Central memory CD8-positive, alpha-beta T cell (primary cell): Measurements from ENCODE around the gene AGPAT2.
A peak's percentile ranks its signal among the peaks of the same experiment; 100 is the strongest.

ENCODE experiments used
- ATAC-seq: fragments of 150-1000 bp; cut with Tn5 transposase; replicated peaks from 2 replicates; pipeline ENCODE4 v1.10.0; 2022; ENCODE audit warnings: mild to moderate bottlenecking, moderate FRiP score, moderate number of reproducible peaks; ENCODE audit not compliant: poor library complexity, severe bottlenecking; ENCODE audit errors: extremely low read depth
- DNase-seq, 2 donors: peaks; one replicate each; pipeline ENCODE4 v3.0.0; 2021; ENCODE audit warnings: low spot score in 2 of 2
- H3K27ac Mint-ChIP-seq: one replicate; pipeline ENCODE4 v1.8.0; 2022; ENCODE audit warnings: low read depth, mild to moderate bottlenecking, moderate library complexity, mixed read lengths
- H3K27me3 Mint-ChIP-seq: one replicate; pipeline ENCODE4 v1.8.0; 2022; ENCODE audit warnings: mixed read lengths
- H3K36me3 Mint-ChIP-seq: one replicate; pipeline ENCODE4 v1.8.0; 2022; ENCODE audit warnings: mild to moderate bottlenecking, moderate library complexity, mixed read lengths; ENCODE audit not compliant: insufficient read depth
- H3K4me1 Mint-ChIP-seq: one replicate; pipeline ENCODE4 v1.8.0; 2022; ENCODE audit warnings: mixed read lengths
- H3K4me3 Mint-ChIP-seq: one replicate; pipeline ENCODE4 v1.8.0; 2022; ENCODE audit warnings: mild to moderate bottlenecking, moderate library complexity, mixed read lengths
- H3K9me3 Mint-ChIP-seq: one replicate; pipeline ENCODE4 v1.8.0; 2022; ENCODE audit warnings: mixed read lengths

Gene AGPAT2

DNA sequence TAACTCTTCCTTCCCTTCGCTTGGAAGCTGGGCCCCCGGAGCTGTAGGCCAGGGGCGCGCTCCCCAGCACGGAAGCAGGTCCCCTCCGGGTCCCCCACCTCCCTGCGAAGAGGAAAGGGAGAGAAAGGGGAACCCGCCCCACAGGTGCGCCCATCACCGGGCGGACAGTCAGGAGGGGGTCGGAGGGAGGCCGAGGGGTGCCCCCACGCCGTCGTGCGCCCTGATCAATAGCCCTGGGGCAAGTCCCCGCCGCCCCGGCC lies 793 bp downstream of the AGPAT2 start:
- ATAC-seq (no peak), DNase-seq (no peak)
- H3K4me1 Mint-ChIP-seq, result no peaks in the 10 kb centered on the region
- H3K9me3 Mint-ChIP-seq, result no peaks in the 10 kb centered on the region
- no peaks in the 10 kb centered on the region for H3K27me3 Mint-ChIP-seq
- H3K4me3 Mint-ChIP-seq, result peak overlapping the region; percentile 68
- no peak overlapping the region for H3K27ac Mint-ChIP-seq
- H3K36me3 Mint-ChIP-seq, result no peaks in the 10 kb centered on the region

DNA sequence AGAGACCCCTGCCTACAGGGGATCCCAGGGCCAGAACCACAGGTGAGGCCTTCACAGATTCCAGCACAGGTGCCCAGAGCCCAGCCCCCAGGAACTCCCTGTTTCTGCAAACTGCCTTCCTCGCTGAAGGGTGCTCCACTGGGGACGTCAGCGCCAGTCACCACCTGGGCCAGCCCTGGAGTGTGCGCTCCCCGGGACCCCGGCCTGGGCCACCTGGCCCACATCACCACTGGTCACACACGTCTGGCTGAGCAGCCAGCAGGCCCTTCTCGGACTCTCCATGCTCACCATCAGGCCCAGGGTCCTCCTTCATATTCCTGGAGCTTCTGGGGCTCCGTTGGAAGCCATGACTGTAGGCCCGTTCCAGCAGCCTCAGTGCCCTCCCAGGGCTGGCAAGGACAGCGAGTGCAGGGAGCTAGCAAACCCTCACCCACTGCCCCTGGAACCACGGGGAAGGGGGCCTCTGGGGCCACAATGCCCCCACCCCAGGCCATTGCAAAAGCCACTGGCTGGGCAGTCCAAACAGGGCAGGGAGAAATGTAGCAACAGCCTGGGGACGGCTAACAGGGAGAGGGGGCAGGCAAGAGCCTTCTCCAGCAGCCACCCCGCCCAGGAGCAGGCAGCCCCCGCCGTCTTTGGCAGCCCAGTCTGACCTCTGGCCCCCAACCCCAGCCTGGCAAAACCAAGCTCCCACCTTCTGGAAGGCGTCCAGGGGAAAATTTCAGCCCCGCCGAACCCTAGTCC lies 1.3 kb downstream of the AGPAT2 start:
- no peak overlapping the region for H3K27ac Mint-ChIP-seq
- no peaks in the 10 kb centered on the region for H3K4me1 Mint-ChIP-seq
- ATAC-seq (no peak), DNase-seq (no peak)
- H3K27me3 Mint-ChIP-seq, result no peaks in the 10 kb centered on the region
- H3K9me3 Mint-ChIP-seq, result no peaks in the 10 kb centered on the region
- no peaks in the 10 kb centered on the region for H3K36me3 Mint-ChIP-seq
- H3K4me3 Mint-ChIP-seq, result peak overlapping the region; percentile 68

DNA sequence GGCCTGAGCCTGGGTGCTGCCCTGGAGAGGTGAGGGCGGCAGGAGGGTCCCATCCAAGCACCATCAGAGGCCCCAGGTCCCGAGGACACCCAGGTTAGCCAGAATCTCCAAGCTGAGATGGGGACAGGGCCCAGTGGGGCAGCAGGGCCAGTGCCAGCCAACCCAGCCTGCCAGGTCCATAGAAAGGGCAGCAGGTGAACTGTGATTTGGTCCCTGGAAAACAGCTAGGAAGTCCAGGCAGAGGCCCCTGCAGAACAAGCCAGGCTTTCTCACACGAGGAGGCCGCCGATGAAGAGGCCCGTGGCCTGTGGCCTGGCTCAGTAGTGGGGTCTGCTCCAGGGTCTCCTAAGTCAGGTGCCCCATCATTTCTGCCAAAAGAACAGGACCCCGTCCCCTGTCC lies 2.0 kb downstream of the AGPAT2 start:
- DNase-seq (no peak), ATAC-seq (no peak)
- no peaks in the 10 kb centered on the region for H3K9me3 Mint-ChIP-seq
- no peak overlapping the region for H3K27ac Mint-ChIP-seq
- H3K4me3 Mint-ChIP-seq, result peak overlapping the region; percentile 68
- H3K27me3 Mint-ChIP-seq, result no peaks in the 10 kb centered on the region
- no peaks in the 10 kb centered on the region for H3K36me3 Mint-ChIP-seq
- no peaks in the 10 kb centered on the region for H3K4me1 Mint-ChIP-seq

DNA sequence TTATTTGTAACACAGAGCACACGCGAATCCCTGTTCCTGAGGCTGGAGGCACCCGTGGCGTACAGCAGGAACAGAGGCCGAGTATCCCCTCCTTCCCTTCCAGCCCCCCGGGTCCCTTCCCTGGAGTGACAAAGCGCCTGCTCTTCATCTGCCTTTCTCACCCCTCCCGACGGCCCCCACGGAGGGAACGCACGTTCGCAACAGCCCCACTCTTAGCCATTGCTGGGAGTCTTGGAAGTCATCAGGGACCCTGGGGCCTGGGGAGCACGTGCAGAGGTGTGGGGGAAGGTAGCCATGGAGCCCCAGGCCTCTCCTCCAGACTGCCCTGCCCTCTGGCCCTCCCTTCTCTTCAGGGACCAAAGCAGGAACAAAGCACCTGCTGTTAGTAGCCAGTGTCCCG lies 2.5 kb downstream of the AGPAT2 start:
- H3K27me3 Mint-ChIP-seq, result no peaks in the 10 kb centered on the region
- H3K36me3 Mint-ChIP-seq, result no peaks in the 10 kb centered on the region
- H3K27ac Mint-ChIP-seq, result no peak overlapping the region
- ATAC-seq (no peak), DNase-seq (no peak)
- no peaks in the 10 kb centered on the region for H3K4me1 Mint-ChIP-seq
- H3K9me3 Mint-ChIP-seq, result no peaks in the 10 kb centered on the region
- H3K4me3 Mint-ChIP-seq, result no peak overlapping the region

DNA sequence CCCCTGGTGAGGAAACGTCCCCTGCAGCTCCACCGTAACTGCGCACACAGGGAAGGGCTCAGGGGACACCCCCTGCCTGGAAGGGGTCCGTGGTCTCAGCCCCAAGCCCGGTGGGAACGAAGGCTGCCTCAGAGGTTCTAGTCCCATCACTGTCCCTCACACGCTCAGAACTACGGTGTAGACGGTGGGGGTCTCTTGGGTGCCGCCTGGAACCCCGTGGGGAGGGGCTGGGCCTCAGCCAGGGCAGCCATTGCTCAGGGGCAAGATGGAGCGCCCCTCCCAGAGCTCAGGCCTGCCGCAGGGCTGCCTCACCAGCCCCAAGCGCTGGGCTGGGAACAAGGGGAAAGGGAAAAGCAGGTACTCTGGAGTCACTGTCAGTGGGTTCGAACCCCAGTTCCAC lies 2.9 kb downstream of the AGPAT2 start:
- no peaks in the 10 kb centered on the region for H3K36me3 Mint-ChIP-seq
- H3K4me3 Mint-ChIP-seq, result no peak overlapping the region
- H3K27me3 Mint-ChIP-seq, result no peaks in the 10 kb centered on the region
- H3K4me1 Mint-ChIP-seq, result peaks cover under 1% of the 10 kb centered on the region
- ATAC-seq (no peak), DNase-seq (no peak)
- H3K9me3 Mint-ChIP-seq, result no peaks in the 10 kb centered on the region
- H3K27ac Mint-ChIP-seq, result no peak overlapping the region

DNA sequence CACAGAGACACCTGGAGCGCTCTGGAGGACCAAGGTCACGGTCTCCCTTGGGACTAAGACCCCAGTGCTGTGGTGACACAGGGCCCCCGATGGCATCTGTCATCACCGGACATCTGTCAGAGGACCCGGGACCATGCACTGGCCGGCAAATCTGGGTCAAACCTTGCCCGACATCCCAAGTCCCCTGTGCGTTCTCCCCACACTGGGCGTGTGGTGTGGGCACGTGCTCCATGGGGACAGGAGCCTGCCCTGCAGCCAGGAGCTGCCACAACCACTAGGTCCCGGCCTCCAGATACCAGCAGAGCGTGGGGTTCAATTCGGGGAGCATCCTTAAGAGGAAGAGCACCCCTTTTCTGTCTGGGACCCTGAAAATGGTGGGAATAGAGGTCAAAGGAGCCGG lies 3.5 kb downstream of the AGPAT2 start:
- ATAC-seq (no peak), DNase-seq (no peak)
- no peaks in the 10 kb centered on the region for H3K36me3 Mint-ChIP-seq
- H3K27me3 Mint-ChIP-seq, result no peaks in the 10 kb centered on the region
- no peaks in the 10 kb centered on the region for H3K9me3 Mint-ChIP-seq
- peaks cover 5% of the 10 kb centered on the region for H3K4me1 Mint-ChIP-seq
- no peak overlapping the region for H3K4me3 Mint-ChIP-seq
- H3K27ac Mint-ChIP-seq, result no peak overlapping the region

DNA sequence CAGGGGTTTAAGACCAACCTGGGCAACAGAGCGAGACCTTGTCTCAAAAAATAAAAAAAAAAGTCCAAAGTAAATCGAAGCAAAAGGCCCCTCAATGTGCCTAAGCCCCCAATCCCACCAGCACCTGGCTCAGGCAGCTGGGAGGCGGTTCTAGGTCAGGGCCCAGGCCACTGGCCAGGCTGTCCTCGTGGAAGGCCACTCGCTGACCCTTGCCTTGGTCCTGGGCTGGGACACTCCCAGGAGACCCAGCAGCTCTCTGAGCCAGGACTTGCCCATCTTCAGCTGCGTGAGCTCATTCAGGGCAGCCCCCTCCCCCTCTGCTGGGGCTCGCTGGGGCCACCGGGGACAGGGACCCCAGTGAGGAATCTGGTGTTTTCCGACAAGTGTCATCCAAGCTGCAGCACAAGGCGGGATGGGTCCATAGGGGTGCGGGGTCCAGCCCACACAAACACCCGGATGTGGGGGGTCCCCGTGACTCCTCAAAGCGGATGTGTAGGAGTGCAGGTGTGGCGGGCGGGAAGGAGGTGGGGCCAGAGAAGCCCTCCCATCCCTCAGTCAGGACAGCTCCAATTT lies 4.0 kb downstream of the AGPAT2 start:
- Mint-ChIP-seq H3K4me1 (peaks cover 5% of the 10 kb centered on the region), H3K27ac (no peak overlapping the region), H3K36me3 (no peaks in the 10 kb centered on the region), H3K27me3 (no peaks in the 10 kb centered on the region), H3K9me3 (no peaks in the 10 kb centered on the region), H3K4me3 (no peak overlapping the region)
- ATAC-seq, result no peak
- DNase-seq, result no peak

DNA sequence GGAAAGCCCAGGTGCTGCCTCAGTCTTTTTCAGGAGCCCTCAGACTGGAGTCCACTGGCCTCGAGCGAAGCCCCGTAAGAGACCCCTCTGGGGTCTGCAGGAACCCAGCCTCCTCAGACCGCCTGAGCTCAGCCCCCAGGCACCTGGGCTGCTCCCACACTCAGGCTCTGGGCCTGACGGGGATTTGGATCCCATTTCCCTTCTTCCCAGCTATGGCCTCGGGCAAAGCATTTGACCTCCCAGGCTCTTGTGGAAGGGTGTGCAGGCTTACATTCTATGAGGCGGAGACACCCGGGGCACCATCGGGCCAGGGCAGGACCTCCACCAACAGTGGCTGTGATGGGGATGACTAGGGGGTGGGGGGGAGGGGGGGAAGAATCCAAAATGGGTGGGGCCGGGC lies 4.5 kb downstream of the AGPAT2 start:
- H3K4me1 Mint-ChIP-seq, result peaks cover 5% of the 10 kb centered on the region
- H3K27me3 Mint-ChIP-seq, result no peaks in the 10 kb centered on the region
- no peak for ATAC-seq

DNA sequence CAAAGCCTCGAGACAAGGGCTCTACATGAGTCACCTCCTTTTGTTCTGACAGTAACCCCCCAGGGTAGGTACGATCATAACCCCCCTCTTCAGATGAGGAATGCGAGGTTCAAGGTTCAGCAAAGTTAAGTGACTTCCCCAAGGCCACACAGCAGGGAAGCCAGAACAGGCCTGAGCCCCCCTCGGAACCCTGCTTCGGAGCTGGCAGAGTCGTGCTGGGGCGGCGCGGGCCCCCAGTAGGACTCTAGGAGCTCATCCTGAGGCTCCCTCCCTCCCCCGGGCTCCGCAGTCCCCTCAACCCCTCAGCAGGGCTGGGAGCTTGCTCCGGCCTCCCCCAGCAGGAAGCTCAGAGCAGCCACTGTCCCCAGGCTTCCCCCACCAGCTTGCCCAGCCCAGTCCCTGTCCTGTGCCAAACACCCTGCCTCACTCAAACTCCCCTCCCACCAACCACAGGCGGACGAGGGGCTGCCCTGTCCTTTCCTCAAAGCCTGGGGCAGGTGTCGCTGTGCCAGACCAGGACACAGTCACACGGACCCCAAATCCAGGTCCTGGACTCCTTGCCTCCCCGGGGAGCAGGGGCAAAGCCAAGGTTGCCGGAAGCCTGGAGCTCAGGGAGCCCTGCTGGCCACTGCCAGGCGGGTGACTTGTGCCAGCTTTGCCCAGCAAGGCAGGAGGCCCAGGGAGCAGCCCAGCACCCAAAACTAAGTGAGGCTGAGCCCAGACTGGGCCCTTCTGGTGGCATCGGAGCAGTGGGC lies 5.1 kb downstream of the AGPAT2 start:
- Mint-ChIP-seq H3K27me3 (no peaks in the 10 kb centered on the region), H3K27ac (no peak overlapping the region)

More for the DNA sequence above, 4.5 kb downstream of the AGPAT2 start:
- no peaks in the 10 kb centered on the region for H3K9me3 Mint-ChIP-seq
- no peak overlapping the region for H3K4me3 Mint-ChIP-seq
- DNase-seq, result no peak
- no peaks in the 10 kb centered on the region for H3K36me3 Mint-ChIP-seq
- no peak overlapping the region for H3K27ac Mint-ChIP-seq

DNA sequence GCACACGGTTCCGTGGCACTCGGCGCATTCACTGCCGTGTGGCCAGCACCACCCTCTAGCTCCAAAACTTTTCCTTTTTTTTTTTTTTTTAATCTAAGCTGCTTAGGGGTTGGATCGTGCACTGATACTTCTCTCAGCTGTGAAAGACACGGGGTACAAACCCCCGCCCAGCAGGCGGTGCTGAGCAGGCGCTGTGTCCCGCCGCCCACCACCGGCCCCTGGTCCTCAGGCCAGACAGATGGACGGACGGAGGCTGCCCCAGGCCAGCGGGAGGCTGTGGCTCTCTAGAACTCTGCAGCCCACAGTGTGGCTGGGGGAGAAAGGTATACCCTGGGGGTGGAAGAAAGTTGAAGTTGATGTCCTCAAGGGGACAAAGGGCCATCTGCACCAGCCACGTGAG lies 6.2 kb downstream of the AGPAT2 start:
- DNase-seq (no peak), ATAC-seq (no peak)
- no peaks in the 10 kb centered on the region for H3K9me3 Mint-ChIP-seq
- no peaks in the 10 kb centered on the region for H3K36me3 Mint-ChIP-seq
- peaks cover 5% of the 10 kb centered on the region for H3K4me1 Mint-ChIP-seq
- H3K27me3 Mint-ChIP-seq, result no peaks in the 10 kb centered on the region
- H3K4me3 Mint-ChIP-seq, result no peak overlapping the region
- no peak overlapping the region for H3K27ac Mint-ChIP-seq

More for the DNA sequence above, 5.1 kb downstream of the AGPAT2 start:
- DNase-seq (no peak), ATAC-seq (no peak)
- Mint-ChIP-seq H3K36me3 (no peaks in the 10 kb centered on the region), H3K4me3 (no peak overlapping the region), H3K4me1 (peaks cover 5% of the 10 kb centered on the region), H3K9me3 (no peaks in the 10 kb centered on the region)

DNA sequence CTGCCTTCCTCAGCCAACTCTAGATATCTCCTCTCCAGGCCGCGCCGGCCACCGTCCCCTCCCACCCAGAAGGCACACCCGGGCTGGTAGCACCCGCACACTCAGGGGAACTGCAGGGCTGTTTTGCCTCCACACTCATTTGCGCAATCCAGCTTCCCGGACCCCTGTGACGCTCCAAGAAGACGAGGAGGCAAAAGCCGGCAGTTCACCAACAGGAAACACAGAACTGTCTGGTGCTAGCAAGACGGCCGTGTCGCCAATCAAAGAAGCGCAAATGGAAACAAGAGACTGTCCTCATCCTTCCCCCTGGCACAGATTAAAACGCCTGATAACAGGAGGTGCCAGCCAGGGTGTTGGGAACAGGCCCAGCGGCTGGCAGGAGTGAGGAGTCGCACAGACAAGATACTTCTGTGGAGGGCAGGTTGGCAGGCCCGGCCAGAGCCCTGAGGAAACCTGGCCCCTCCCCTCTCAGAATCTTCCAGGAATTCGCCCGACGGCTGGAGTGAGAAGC lies 7.8 kb downstream of the AGPAT2 start:
- no peaks in the 10 kb centered on the region for H3K27me3 Mint-ChIP-seq
- no peaks in the 10 kb centered on the region for H3K36me3 Mint-ChIP-seq
- no peak for ATAC-seq
- no peak overlapping the region for H3K4me3 Mint-ChIP-seq
- H3K27ac Mint-ChIP-seq, result no peak overlapping the region
- DNase-seq, result no peak
- peaks cover 5% of the 10 kb centered on the region for H3K4me1 Mint-ChIP-seq
- no peaks in the 10 kb centered on the region for H3K9me3 Mint-ChIP-seq

DNA sequence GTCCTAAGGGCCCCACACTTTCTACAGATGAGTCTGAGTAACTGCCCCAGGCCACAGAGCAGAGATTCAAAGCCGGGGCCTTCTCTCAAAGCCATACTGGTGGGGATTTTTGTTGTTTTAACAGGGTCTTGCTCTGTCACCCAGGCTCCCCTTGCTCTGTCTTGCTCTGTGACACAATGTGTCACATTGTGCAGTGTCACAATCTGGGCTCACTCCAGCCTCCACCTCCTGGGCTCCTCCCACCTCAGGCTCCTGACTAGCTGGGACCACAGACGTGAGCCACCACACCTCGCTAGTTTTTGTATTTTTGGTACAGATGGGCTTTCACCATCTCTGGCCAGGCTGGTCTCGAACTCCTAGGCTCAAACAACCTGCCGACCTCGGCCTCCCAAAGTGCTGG lies 8.6 kb downstream of the AGPAT2 start:
- Mint-ChIP-seq H3K4me3 (no peak overlapping the region), H3K36me3 (no peaks in the 10 kb centered on the region), H3K4me1 (peaks cover 5% of the 10 kb centered on the region), H3K27me3 (no peaks in the 10 kb centered on the region), H3K27ac (no peak overlapping the region), H3K9me3 (no peaks in the 10 kb centered on the region)
- DNase-seq (no peak), ATAC-seq (no peak)

DNA sequence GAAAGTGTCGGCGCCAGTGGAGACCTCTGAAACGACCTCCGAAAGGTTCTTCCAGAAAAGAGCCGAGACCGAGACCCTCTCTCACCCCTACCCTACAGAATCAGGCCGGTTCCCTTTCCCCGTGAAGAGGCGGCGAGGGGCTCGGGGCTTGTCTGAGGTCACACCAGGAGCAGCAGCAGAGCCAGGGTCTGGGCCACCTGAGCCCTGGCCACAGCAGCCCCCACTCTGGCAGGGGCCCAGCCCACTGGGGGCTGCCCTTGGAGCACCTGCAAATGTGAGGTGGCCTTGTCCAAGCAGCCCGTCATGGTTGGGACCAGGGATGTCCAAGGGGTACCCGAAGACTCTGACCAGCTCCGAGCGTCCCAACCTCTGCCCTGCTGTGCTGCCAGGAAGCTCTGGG lies 9.2 kb downstream of the AGPAT2 start:
- Mint-ChIP-seq H3K36me3 (no peaks in the 10 kb centered on the region), H3K27ac (no peak overlapping the region), H3K4me3 (no peak overlapping the region), H3K9me3 (no peaks in the 10 kb centered on the region), H3K27me3 (no peaks in the 10 kb centered on the region), H3K4me1 (peaks cover 5% of the 10 kb centered on the region)
- DNase-seq (no peak), ATAC-seq (no peak)
